GM23248 (cell line): ENCODE data around the gene HEXIM2. TPM values are rescaled to one million over a fixed set of nuclear protein-coding genes. Genes with fewer than 3 reads are reported as not detected.

Source experiments
- DNase-seq: peaks from one replicate; pipeline ENCODE4 v3.0.0-alpha.2; 2015
- H2AFZ ChIP-seq: fragments of 200-600 bp; sonication (generic); 2 replicates; pipeline ENCODE4 v1.6.1; 2016; ENCODE audit warnings: antibody characterized with exemption
- H3F3A ChIP-seq: fragments of 200-600 bp; sonication (generic); 2 replicates; pipeline ENCODE4 v1.6.1; 2016; ENCODE audit warnings: mild to moderate bottlenecking, antibody characterized with exemption, mixed run types; ENCODE audit not compliant: insufficient read depth
- H3K27ac ChIP-seq: fragments of 200-600 bp; sonication (generic); 2 replicates; pipeline ENCODE4 v1.5.1; 2016; ENCODE audit warnings: mild to moderate bottlenecking
- H3K27me3 ChIP-seq: fragments of 200-600 bp; sonication (generic); replicated peaks from 2 replicates; pipeline ENCODE4 v1.6.1; 2016; ENCODE audit warnings: mild to moderate bottlenecking; ENCODE audit not compliant: insufficient read depth
- H3K36me3 ChIP-seq: fragments of 200-600 bp; sonication (generic); 2 replicates; pipeline ENCODE4 v1.6.1; 2016; ENCODE audit warnings: low read depth, mild to moderate bottlenecking
- H3K4me1 ChIP-seq: fragments of 200-600 bp; sonication (generic); 2 replicates; pipeline ENCODE4 v1.6.1; 2016; ENCODE audit warnings: mild to moderate bottlenecking; ENCODE audit not compliant: insufficient read depth
- H3K4me2 ChIP-seq: fragments of 200-600 bp; sonication (generic); one replicate; pipeline ENCODE4 v1.6.1; 2016; ENCODE audit warnings: mild to moderate bottlenecking; ENCODE audit not compliant: unreplicated experiment
- H3K4me3 ChIP-seq: fragments of 200-600 bp; sonication (generic); 2 replicates; pipeline ENCODE4 v1.5.1; 2016; ENCODE audit warnings: mild to moderate bottlenecking
- H3K79me2 ChIP-seq: fragments of 200-600 bp; sonication (generic); 2 replicates; pipeline ENCODE4 v1.6.1; 2016; ENCODE audit warnings: mild to moderate bottlenecking; ENCODE audit not compliant: insufficient read depth
- H3K9ac ChIP-seq: fragments of 200-600 bp; sonication (generic); 2 replicates; pipeline ENCODE4 v1.6.1; 2016; ENCODE audit warnings: mild to moderate bottlenecking
- H3K9me2 ChIP-seq: fragments of 200-600 bp; sonication (generic); 2 replicates; pipeline ENCODE4 v1.6.1; 2016; ENCODE audit warnings: mixed run types, mild to moderate bottlenecking, moderate library complexity; ENCODE audit not compliant: insufficient read depth
- H3K9me3 ChIP-seq: fragments of 200-600 bp; sonication (generic); one replicate; pipeline ENCODE4 v1.6.1; 2017; ENCODE audit warnings: low read depth
- H4K20me1 ChIP-seq: fragments of 200-600 bp; sonication (generic); 2 replicates; pipeline ENCODE4 v1.6.0; 2016; ENCODE audit not compliant: insufficient read depth
- EZH2 ChIP-seq: fragments of 200-600 bp; sonication (generic); IDR thresholded peaks from 2 replicates; pipeline ENCODE4 v1.6.1; 2018; ENCODE audit warnings: antibody characterized with exemption, mild to moderate bottlenecking; ENCODE audit not compliant: insufficient read depth, poor library complexity, severe bottlenecking
- EZH2phosphoT487 ChIP-seq: fragments of 200-600 bp; sonication (generic); IDR thresholded peaks from 2 replicates; pipeline ENCODE4 v1.6.1; 2018; ENCODE audit warnings: antibody characterized with exemption, moderate library complexity, mild to moderate bottlenecking, low read depth; ENCODE audit not compliant: insufficient read depth
- WGBS, 2 experiments: methylation state at CpG; one replicate each; pipeline ENCODE4 v1.1.6; 2015 to 2017; ENCODE audit warnings: low lambda C conversion rate in 2 of 2, low coverage in 1 of 2; ENCODE audit errors: missing lambda C conversion rate in 2 of 2; 5-methylcytosine and 5-hydroxymethylcytosine counted together
- in situ Hi-C: fragments of 300-500 bp; cut with MboI; formaldehyde crosslinking; loops from 2 replicates; pipeline ENCODE4 v1.15.0; 2020
- polyA plus RNA-seq: library from polyadenylated mRNA; unstranded; fragments of >200 nt; fragmentation: Nextera tagmentation; extraction: Ambion mirVana; gene quantifications from 2 replicates; pipeline ENCODE4 v1.2.1, GENCODE V29; 2016
- total RNA-seq: library from RNA; depleted of rRNA; stranded (reverse); fragments of >200 nt; shearing (Covaris generic); gene quantifications from 2 replicates; pipeline ENCODE4 v1.2.3, GENCODE V29; 2014

HEXIM2 gene
- total and polyA plus RNA-seq, 2 experiments from 2014 or later = 4.8 to 8.6 TPM

DNA sequence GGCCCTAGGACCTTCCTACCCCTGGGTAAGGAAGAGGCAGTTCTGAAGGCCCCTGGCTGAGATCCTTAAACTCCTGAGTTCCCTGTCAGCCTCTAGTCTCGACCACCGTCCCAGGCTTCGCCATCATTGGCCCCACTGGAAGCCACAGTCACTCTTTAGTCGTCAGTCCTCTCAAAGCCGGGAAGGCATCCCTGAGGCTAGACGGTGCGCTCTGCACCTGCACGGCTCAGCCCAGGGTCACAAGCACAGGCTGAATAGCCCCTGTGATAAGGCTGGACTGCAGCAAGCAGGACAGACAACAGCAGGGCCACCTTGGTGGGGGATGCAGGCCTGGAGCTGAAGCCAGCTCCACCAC is 16.7 kb upstream of the HEXIM2 start:
- DNase-seq = no peak
- H3K27me3 ChIP-seq = no peaks in the 10 kb centered on the region
- no peaks in the 10 kb centered on the region for H3K36me3 ChIP-seq
- no peaks in the 10 kb centered on the region for H3K9me2 ChIP-seq
- H3K4me3 ChIP-seq = no peak overlapping the region
- H3K9me3 ChIP-seq = no peaks in the 10 kb centered on the region
- peak overlapping the region; percentile 75; the same call in 1 of the 2 replicates for H2AFZ ChIP-seq
- H3K4me1 ChIP-seq = peaks cover 13% of the 10 kb centered on the region; the same call in 1 of the 2 replicates
- H3K79me2 ChIP-seq = peaks cover 14% of the 10 kb centered on the region
- WGBS, 2 experiments = 78 to 85% methylated on average over 8 of the region's 8 CpGs
- H3F3A ChIP-seq = peaks cover 20% of the 10 kb centered on the region
- H3K9ac ChIP-seq = peak overlapping the region; percentile 81; the same call in 1 of the 2 replicates
- in situ Hi-C loops = no loop called here
- no peak overlapping the region for H3K27ac ChIP-seq
- H3K4me2 ChIP-seq = no peak overlapping the region
- no peaks in the 10 kb centered on the region for H4K20me1 ChIP-seq
- no peak for TF ChIP-seq EZH2phosphoT487
- no peak for TF ChIP-seq EZH2

DNA sequence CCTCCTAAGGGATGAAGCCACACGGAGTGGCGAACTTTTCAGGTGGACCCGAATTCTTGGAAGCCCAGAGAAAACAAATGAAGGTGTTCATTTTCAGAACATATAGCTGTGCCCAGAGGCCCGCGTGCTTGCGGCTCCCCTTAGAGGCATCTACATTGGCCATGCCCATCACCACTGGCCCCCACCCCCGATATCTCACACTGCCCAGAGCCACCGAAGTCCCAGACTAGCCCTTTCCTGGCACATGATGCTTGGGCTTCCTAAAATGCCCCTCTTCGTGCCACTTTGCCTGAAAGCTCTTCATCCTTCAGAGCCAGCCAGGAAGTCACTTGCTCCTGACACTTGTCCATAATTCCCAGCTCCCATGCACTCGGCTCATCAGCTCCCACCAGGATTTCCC is 15.5 kb upstream of the HEXIM2 start:
- no peak for TF ChIP-seq EZH2phosphoT487
- H4K20me1 ChIP-seq = no peaks in the 10 kb centered on the region
- 79 to 80% methylated on average over 10 of the region's 10 CpGs for WGBS, 2 experiments
- H3F3A ChIP-seq = peaks cover 27% of the 10 kb centered on the region
- H3K4me2 ChIP-seq = no peak overlapping the region
- DNase-seq = no peak
- peak overlapping the region; percentile 80; the same call in 1 of the 2 replicates for H3K4me3 ChIP-seq
- in situ Hi-C loops = no loop called here
- H3K9me2 ChIP-seq = no peaks in the 10 kb centered on the region
- H2AFZ ChIP-seq = no peak overlapping the region
- H3K36me3 ChIP-seq = no peaks in the 10 kb centered on the region
- H3K9me3 ChIP-seq = no peaks in the 10 kb centered on the region
- peaks cover 14% of the 10 kb centered on the region; the same call in 1 of the 2 replicates for H3K4me1 ChIP-seq
- no peaks in the 10 kb centered on the region for H3K27me3 ChIP-seq
- 0 out of 2 replicates have a peak overlapping the region, but pooled peaks have one; percentile 94 for H3K9ac ChIP-seq
- H3K27ac ChIP-seq = peak overlapping the region; percentile 97
- H3K79me2 ChIP-seq = peaks cover 26% of the 10 kb centered on the region

DNA sequence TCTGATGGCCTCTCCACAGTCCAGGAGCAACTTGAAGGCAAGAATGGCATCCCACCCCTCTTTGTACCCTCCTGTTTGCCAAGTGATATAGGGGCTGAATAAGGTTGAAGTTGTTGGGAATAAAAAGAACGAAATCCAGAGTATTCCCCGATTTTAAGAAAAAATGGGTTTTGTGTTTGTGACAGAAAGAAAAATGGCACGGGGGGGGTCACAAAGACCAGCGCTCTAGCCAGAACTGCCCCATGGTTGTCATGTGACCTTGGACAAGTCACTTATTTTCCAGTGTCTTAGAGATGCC is 15.1 kb upstream of the HEXIM2 start:
- H3K9ac ChIP-seq = peak overlapping the region; percentile 94

DNA sequence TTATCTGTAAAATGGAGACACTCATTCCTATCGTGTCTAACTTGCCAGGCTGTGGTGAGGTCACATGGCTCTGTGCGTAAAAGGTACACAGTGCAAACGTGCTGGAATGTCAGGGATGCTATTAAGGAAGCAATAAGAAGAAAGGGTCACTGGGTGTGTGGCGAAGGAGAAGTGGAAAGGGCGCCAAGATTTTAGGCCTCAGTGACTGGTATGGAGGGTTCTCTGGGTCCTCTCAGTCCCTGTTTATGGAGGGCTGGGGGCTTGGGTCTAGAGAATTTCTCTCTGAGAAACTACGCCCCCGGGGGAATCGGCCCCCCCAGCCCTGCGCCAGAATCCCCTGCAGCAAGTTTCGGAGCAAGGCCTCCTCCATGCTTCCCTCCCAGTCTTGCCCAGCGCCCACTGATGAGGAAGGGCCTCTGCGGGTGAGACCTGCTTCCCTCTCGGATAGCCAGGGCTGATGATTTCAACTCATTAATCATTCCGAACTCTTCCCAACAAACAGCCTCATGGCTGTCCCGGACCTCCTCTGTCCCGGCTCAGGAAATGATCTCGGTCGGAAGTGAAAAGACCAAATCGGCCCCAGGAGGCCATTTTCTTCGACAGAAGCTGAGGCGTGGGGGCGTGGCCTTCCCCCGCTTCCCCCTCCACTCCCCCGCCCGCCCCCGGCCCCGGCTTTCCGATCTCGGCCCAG is 14.6 kb upstream of the HEXIM2 start:
- Histone ChIP-seq H3F3A (peaks cover 27% of the 10 kb centered on the region), H4K20me1 (no peaks in the 10 kb centered on the region), H3K4me3 (peak overlapping the region; percentile 80), H3K9me3 (no peaks in the 10 kb centered on the region), H3K9me2 (no peaks in the 10 kb centered on the region), H3K4me2 (peak overlapping the region; percentile 71), H3K9ac (peak overlapping the region; percentile 94), H3K36me3 (no peaks in the 10 kb centered on the region), H3K27ac (peak overlapping the region; percentile 97), H3K4me1 (peaks cover 22% of the 10 kb centered on the region; the same call in 1 of the 2 replicates), H3K27me3 (no peaks in the 10 kb centered on the region), H3K79me2 (peaks cover 34% of the 10 kb centered on the region), H2AFZ (peak overlapping the region; percentile 70)
- peak; percentile 82 for DNase-seq
- TF ChIP-seq EZH2phosphoT487 = no peak
- TF ChIP-seq EZH2 = no peak
- in situ Hi-C loops = no loop called here
- WGBS, 2 experiments = 9 to 18% methylated on average over 17 to 29 of the region's 29 CpGs

More for the DNA sequence above, 15.1 kb upstream of the HEXIM2 start:
- Histone ChIP-seq H2AFZ (no peak overlapping the region), H3K9me2 (no peaks in the 10 kb centered on the region), H3F3A (peaks cover 28% of the 10 kb centered on the region), H3K27ac (peak overlapping the region; percentile 97), H3K27me3 (no peaks in the 10 kb centered on the region), H4K20me1 (no peaks in the 10 kb centered on the region), H3K9me3 (no peaks in the 10 kb centered on the region), H3K4me2 (peak overlapping the region; percentile 71), H3K4me3 (peak overlapping the region; percentile 80), H3K79me2 (peaks cover 30% of the 10 kb centered on the region), H3K4me1 (peaks cover 18% of the 10 kb centered on the region; the same call in 1 of the 2 replicates), H3K36me3 (no peaks in the 10 kb centered on the region)
- TF ChIP-seq EZH2 = no peak
- TF ChIP-seq EZH2phosphoT487 = no peak
- whole genome bisulfite sequencing, 2 experiments = 82 to 91% methylated on average over 4 of the region's 4 CpGs
- in situ Hi-C loops = no loop called here
- no peak for DNase-seq
